Mucosa of descending colon (tissue), 3 donors: ENCODE data around the gene PFKL. TPM values are rescaled to one million over a fixed set of nuclear protein-coding genes. Genes with fewer than 3 reads are reported as not detected.

Experiments
- ATAC-seq: fragments of 200-7000 bp; cut with Tn5 transposase; one replicate; pipeline ENCODE4 v1.9.1; 2020; ENCODE audit warnings: mild to moderate bottlenecking, moderate library complexity
- DNase-seq, 3 donors: peaks; one replicate each; pipeline ENCODE4 v3.0.0-alpha.2; 2020
- H3K36me3 ChIP-seq: fragments of 200-600 bp; one replicate; pipeline ENCODE4 v1.8.0; 2021; ENCODE audit warnings: low read depth, mild to moderate bottlenecking
- H3K4me1 ChIP-seq: fragments of 200-600 bp; one replicate; pipeline ENCODE4 v1.8.0; 2021; ENCODE audit warnings: low read depth, mild to moderate bottlenecking
- H3K4me3 ChIP-seq: fragments of 200-600 bp; one replicate; pipeline ENCODE4 v1.8.0; 2021; ENCODE audit warnings: mild to moderate bottlenecking
- H3K9me3 ChIP-seq: fragments of 200-600 bp; one replicate; pipeline ENCODE4 v1.8.0; 2021; ENCODE audit warnings: mild to moderate bottlenecking
- intact Hi-C, 2 donors: fragments of 100-400 bp; cut with DNase I in 1 of 2; cut with micrococcal nuclease in 1 of 2; formaldehyde crosslinking; loops; one replicate each; pipeline versions ENCODE4 v1.11.0 to v1.11.1; 2022; cut with DNase I, micrococcal nuclease
- long read RNA-seq, 2 donors: library from polyadenylated mRNA; unstranded; transcript quantifications; one replicate each; pipeline ENCODE4 v2.0.0, GENCODE V29; 2019 to 2021
- total RNA-seq, 3 donors: library from RNA; stranded (reverse); fragmentation: NEBNext Ultra II Directional in 2 of 3; extraction: Animal tissue kit (Norgen Biotek cat#: 25700) in 2 of 3; gene quantifications; one replicate each; pipeline versions ENCODE4 v1.2.1 to v1.2.4, GENCODE V29; 2021 to 2023
- TF ChIP-seq, protein P1 (sequence below): fragments of 200-600 bp; IDR thresholded peaks from one replicate; pipeline ENCODE4 v1.8.0; 2022; ENCODE audit warnings: antibody characterized with exemption, mild to moderate bottlenecking
- donor health status: DM: no; HTN: no; CAD: no; lungs with moderate emphysema.
- donor health status: DM: no; HTN: no; CAD: no.
- donor health status: DM: no; HTN: yes; CAD: no.

Gene PFKL
- 100 to 1,000 TPM; 150 to 299 (median 237) TPM for total RNA-seq
- long read RNA-seq, donor 1, transcript PFKL-201 (22 exons, 2,912 nt), result major isoform, 386 of 724 reads
- long read RNA-seq, donor 1, partial matches to known transcripts, result 157 of 724 reads
- long read RNA-seq, donor 1, other reads (novel, unspliced or antisense), result 176 of 724 reads
- long read RNA-seq, donor 2, transcript PFKL-201 (22 exons, 2,912 nt), result major isoform, 156 of 215 reads
- long read RNA-seq, donor 2, partial matches to known transcripts, result 32 of 215 reads
- long read RNA-seq, donor 2, other reads (novel, unspliced or antisense), result 25 of 215 reads

DNA sequence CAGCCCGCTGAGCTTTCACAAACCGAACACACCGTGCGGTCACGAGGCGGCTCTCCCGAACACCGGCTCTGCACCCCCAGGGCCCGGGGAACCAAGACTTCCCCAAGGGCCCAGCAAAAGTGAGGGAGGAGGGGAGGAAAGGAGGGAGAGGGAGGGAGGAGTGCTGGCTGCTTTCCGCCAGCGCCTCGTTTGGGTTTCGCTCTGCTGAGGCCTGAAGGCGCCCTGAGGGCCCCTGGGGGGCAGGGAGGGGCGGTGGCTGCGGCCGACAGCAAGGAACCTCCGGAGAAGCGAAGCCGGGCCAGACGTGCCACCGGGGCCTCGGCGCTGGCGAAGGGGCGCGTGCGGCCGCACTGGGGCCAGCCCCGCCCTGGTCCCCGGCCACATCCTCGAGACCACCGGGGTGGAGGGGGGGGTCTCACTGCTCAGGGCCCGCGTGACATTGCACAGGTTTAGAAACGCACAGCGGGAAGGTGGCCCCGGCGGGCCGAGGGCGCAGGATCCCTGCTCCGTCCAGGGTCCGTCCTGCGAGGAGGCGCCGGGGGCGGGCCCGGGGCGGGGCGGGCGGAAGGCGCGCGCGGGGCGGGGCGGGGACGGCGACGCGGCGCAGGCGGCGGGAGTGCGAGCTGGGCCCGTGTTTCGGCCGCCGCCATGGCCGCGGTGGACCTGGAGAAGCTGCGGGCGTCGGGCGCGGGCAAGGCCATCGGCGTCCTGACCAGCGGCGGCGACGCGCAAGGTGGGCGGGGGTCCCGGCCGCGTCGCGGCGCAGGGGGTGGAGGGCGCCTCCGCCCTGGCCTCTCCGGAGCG, at the start of gene PFKL:
PFKL (plus strand) TSS at position 596 of the 804 bp plus-strand sequence; CDS start at position 649, 53 bp downstream.
- intact Hi-C loops, result no loop called here
- TF ChIP-seq, protein P1, sequence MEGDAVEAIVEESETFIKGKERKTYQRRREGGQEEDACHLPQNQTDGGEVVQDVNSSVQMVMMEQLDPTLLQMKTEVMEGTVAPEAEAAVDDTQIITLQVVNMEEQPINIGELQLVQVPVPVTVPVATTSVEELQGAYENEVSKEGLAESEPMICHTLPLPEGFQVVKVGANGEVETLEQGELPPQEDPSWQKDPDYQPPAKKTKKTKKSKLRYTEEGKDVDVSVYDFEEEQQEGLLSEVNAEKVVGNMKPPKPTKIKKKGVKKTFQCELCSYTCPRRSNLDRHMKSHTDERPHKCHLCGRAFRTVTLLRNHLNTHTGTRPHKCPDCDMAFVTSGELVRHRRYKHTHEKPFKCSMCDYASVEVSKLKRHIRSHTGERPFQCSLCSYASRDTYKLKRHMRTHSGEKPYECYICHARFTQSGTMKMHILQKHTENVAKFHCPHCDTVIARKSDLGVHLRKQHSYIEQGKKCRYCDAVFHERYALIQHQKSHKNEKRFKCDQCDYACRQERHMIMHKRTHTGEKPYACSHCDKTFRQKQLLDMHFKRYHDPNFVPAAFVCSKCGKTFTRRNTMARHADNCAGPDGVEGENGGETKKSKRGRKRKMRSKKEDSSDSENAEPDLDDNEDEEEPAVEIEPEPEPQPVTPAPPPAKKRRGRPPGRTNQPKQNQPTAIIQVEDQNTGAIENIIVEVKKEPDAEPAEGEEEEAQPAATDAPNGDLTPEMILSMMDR, result no peak
- peaks cover 38% of the 10 kb centered on the region for H3K4me1 ChIP-seq
- ATAC-seq, result peak; percentile 62
- H3K4me3 ChIP-seq, result peak within 1 kb of the TSS; percentile 85
- DNase-seq, result peak; percentile 85 to 89 (median 86)
- no peaks in the 10 kb centered on the region for H3K36me3 ChIP-seq
- no peaks in the 10 kb centered on the region for H3K9me3 ChIP-seq

DNA sequence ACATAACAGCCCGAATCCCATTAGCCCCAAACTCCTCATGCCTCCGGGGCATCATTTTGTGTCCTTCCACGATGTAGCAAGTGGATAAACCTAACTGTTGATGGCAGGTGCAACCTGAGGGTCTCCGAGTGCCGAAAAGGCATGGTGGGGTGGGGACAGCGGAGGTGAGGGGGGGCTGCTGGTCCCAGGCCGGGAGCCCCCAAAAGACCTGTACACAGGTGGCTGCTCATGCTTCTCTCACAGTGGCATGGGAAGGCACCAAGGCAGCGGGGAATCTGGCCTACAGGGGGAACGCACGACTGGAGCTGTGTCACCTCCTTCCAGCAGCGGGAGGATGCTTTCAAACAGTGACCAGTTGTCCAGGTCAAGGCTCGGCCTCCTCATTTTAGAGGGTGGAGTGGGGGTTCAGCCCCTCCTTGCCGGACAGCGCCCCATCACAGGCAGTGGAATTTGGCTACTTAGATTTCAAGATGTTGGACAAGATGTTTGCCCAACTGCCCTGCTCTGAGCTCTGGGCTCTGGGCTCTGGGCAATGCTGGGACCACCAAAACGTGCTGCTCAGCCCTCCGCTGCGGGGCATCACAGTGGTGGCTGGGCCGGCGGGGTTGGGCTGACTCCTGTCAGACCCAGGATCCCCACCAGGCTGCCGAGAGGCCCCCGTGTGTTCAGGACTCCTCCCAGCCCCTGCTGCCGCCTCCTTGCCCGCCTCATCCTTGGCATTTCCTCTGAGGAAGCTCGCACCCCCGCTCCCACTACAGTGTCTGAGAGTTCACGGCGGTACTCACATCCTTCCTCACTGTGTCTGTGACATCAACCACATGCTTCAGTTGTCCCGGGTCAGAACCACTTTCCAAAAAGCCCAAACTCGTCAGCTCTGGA, 45.8 kb upstream of the PFKL start:
- intact Hi-C loops, result no loop called here
- Histone ChIP-seq H3K4me3 (no peak overlapping the region), H3K9me3 (no peaks in the 10 kb centered on the region), H3K36me3 (no peaks in the 10 kb centered on the region), H3K4me1 (no peaks in the 10 kb centered on the region)
- TF ChIP-seq, protein P1, result no peak
- DNase-seq (peak in 2 of 3 donors; percentile 19 to 43), ATAC-seq (no peak)

DNA sequence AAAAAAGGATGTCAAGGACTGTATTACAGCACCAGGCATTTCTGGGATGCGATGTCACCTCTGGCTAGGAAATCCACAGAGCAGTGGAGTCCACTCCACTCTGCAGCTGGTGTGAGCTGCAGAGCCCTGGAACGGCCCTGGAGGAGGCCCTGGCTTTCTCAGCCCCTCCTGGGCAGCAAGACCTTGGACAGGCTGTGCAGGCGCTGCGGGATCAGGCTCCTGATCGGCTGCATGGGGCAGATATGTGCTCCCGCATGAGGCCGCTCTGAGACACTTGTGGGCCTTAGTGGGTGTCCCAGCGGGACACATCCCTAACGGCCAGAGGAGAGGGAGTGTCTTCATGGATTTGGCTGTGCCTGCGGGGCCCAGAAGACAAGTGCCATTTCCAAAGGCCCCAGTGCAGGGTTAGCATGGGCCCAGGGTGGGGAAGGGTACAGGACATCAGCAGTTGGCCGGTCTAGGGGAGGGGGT, 44.3 kb upstream of the PFKL start:
- DNase-seq (peak in 1 of 3 donors; percentile 22), ATAC-seq (no peak)
- no peak overlapping the region for H3K4me3 ChIP-seq
- no peaks in the 10 kb centered on the region for H3K9me3 ChIP-seq
- TF ChIP-seq, protein P1, result no peak
- no peaks in the 10 kb centered on the region for H3K36me3 ChIP-seq
- intact Hi-C loops, result no loop called here
- no peaks in the 10 kb centered on the region for H3K4me1 ChIP-seq

DNA sequence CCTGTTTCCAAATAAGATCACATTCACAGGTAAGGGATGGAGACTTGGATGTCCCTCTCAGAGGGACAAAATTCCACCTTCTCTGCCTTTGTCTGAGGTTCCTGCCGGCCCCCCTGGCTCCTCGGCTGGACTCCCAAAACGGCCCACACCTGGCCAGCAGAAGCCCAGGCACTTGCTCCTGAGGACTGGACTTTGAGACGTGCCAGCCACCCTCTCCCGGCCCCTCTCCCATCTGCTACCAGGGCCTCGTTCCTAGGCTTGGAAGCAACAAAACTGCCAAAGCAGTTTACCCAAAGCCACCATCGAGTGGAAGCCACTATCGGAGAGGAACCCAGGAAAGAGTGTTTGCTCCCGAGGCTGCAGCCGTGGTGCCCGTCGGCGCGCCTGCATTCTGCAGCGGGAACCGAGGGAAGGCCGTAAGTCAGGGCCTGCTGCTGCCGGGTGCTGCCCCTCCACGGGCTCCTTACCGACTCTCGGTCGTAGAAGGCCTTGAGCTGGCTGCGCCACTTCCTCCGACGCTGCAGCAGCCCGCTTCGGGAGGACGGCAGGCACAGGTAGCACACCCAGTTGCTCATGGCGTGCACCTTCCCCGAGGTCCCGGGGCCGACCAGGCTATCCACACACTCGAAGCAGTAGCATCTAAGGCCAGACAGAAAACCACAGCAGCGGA, 41.7 kb upstream of the PFKL start:
- Histone ChIP-seq H3K9me3 (no peaks in the 10 kb centered on the region), H3K36me3 (no peaks in the 10 kb centered on the region), H3K4me1 (no peaks in the 10 kb centered on the region), H3K4me3 (no peak overlapping the region)
- ATAC-seq (no peak), DNase-seq (peak in 1 of 3 donors; percentile 41)
- intact Hi-C loops, result no loop called here
- TF ChIP-seq, protein P1, result no peak
